ENCODE results near the gene IGF1R. TPM values are rescaled to one million over a fixed set of nuclear protein-coding genes. Genes with fewer than 3 reads are reported as not detected.

IGF1R gene
- total RNA-seq, 2 donors from 2014 or later, result 10.3 to 12.6 TPM

DNA sequence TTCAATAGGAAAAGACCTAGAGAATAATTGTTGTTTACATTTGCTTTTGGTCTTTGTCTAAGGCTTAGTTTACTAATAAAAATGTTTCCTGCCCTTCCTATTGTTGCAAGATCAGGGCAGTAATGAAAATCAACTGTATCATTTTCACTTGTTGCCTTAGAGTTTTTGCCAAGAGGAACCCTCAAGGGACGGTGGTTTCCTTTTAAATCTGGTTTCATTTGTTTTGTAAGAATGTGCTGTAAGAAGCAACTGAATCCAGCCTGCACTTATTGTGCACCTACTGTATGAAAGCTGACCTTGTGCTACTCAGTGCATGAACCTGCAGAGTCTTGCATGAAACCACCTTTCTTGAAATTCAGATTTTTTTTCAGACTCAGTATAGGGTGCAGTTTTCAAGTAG, 5.3 kb downstream of the IGF1R start:
- no peaks in the 10 kb centered on the region for H3K36me3 Mint-ChIP-seq
- H3K27ac Mint-ChIP-seq, result no peak overlapping the region
- H3K4me1 Mint-ChIP-seq (ENCODE audit: low read depth in 2 of 2), result peaks cover 20 to 30% of the 10 kb centered on the region in 2 donors
- H3K9me3 Mint-ChIP-seq, result no peaks in the 10 kb centered on the region
- ATAC-seq, result no peak
- H3K4me3 Mint-ChIP-seq, result no peak overlapping the region
- DNase-seq (ENCODE audit: low spot score), result no peak
- H3K27me3 Mint-ChIP-seq, result peaks cover 24 to 40% of the 10 kb centered on the region in 2 donors

DNA sequence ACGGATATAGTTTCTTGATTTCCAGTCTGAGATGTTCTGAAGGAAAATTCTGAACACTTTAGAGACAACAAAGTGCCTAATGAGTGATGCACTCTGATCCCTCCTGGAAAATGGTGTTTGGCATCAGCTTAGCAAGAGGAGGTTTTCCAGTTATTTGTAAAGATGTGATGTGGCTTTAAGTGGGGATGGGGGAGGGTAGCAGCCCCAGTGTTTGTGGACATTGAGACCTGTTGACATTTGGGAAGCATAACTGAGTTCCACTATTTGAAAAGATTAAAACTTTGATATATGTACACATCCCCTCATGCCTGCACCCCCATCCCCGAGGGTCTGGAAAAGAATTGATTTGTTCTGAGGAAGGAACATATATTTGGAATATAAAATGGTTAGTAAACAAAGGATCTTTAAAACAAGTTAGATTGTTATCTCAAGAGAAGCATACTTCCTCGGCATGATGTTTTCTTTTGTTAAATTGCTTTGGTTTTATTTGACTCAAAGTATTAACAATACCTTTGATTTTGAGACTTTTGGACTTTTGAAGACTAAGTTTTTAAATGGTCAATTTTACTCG, 6.5 kb downstream of the IGF1R start:
- peaks cover 24 to 30% of the 10 kb centered on the region in 2 donors for H3K4me1 Mint-ChIP-seq (ENCODE audit: low read depth in 2 of 2)

GRCh38 chr15:98655732-98656131, 7.4 kb downstream of the IGF1R start:
- Mint-ChIP-seq H3K27ac (no peak overlapping the region), H3K4me3 (no peak overlapping the region), H3K36me3 (no peaks in the 10 kb centered on the region), H3K9me3 (no peaks in the 10 kb centered on the region), H3K27me3 (peaks cover 23 to 43% of the 10 kb centered on the region in 2 donors), H3K4me1 (ENCODE audit: low read depth in 2 of 2) (peaks cover 19 to 25% of the 10 kb centered on the region in 2 donors)
- ATAC-seq, result no peak
- no peak for DNase-seq (ENCODE audit: low spot score)

More for the DNA sequence above, 6.5 kb downstream of the IGF1R start:
- H3K27me3 Mint-ChIP-seq, result peaks cover 27 to 47% of the 10 kb centered on the region in 2 donors
- H3K9me3 Mint-ChIP-seq, result no peaks in the 10 kb centered on the region
- H3K36me3 Mint-ChIP-seq, result no peaks in the 10 kb centered on the region
- DNase-seq (ENCODE audit: low spot score) (no peak), ATAC-seq (no peak)
- no peak overlapping the region for H3K27ac Mint-ChIP-seq
- no peak overlapping the region for H3K4me3 Mint-ChIP-seq

DNA sequence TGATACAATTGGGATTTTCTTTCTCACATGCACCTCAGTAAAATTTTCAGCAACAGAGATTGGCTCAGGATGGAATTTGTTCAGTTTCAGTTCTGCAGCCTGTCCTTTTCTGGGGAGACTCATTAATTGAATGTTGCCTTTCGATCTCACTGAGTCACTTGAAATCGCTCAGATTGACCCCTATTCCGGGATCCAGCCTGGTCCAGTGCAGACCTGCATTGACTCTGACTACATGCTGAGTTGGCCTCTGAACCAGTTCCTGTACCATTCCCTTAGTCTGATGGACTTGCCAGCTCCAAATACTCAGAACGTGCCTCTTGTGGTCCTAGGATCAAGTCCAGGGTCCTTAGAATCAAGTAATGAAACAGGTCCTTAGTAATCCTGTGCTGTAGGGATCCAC, 9.4 kb downstream of the IGF1R start:
- Mint-ChIP-seq H3K27me3 (peaks cover 11 to 23% of the 10 kb centered on the region in 2 donors), H3K27ac (no peak overlapping the region)
- no peak for ATAC-seq

GRCh38 chr15:98658831-98659699, 10.7 kb downstream of the IGF1R start:
- H3K36me3 Mint-ChIP-seq, result no peaks in the 10 kb centered on the region
- no peaks in the 10 kb centered on the region for H3K9me3 Mint-ChIP-seq
- peaks cover 8% of the 10 kb centered on the region in 2 donors for H3K4me1 Mint-ChIP-seq (ENCODE audit: low read depth in 2 of 2)
- H3K27ac Mint-ChIP-seq, result no peak overlapping the region
- DNase-seq (ENCODE audit: low spot score) (peak; percentile 65), ATAC-seq (peak; percentile 56 to 60)
- H3K27me3 Mint-ChIP-seq, result peaks cover 6 to 14% of the 10 kb centered on the region in 2 donors
- H3K4me3 Mint-ChIP-seq, result no peak overlapping the region

More for the DNA sequence above, 9.4 kb downstream of the IGF1R start:
- no peak for DNase-seq (ENCODE audit: low spot score)
- no peaks in the 10 kb centered on the region for H3K36me3 Mint-ChIP-seq
- H3K9me3 Mint-ChIP-seq, result no peaks in the 10 kb centered on the region
- H3K4me1 Mint-ChIP-seq (ENCODE audit: low read depth in 2 of 2), result peaks cover 10 to 11% of the 10 kb centered on the region in 2 donors
- no peak overlapping the region for H3K4me3 Mint-ChIP-seq

- H3K27ac Mint-ChIP-seq, result no peak overlapping the region
- ATAC-seq (no peak), DNase-seq (ENCODE audit: low spot score) (no peak)
- H3K27me3 Mint-ChIP-seq, result peaks cover 3 to 7% of the 10 kb centered on the region in 2 donors
- H3K9me3 Mint-ChIP-seq, result no peaks in the 10 kb centered on the region
- H3K36me3 Mint-ChIP-seq, result no peaks in the 10 kb centered on the region
- H3K4me3 Mint-ChIP-seq, result no peak overlapping the region
- peaks cover 8% of the 10 kb centered on the region in 2 donors for H3K4me1 Mint-ChIP-seq (ENCODE audit: low read depth in 2 of 2)
Measured at GRCh38 chr15:98660055-98660454, 11.7 kb downstream of the IGF1R start.

DNA sequence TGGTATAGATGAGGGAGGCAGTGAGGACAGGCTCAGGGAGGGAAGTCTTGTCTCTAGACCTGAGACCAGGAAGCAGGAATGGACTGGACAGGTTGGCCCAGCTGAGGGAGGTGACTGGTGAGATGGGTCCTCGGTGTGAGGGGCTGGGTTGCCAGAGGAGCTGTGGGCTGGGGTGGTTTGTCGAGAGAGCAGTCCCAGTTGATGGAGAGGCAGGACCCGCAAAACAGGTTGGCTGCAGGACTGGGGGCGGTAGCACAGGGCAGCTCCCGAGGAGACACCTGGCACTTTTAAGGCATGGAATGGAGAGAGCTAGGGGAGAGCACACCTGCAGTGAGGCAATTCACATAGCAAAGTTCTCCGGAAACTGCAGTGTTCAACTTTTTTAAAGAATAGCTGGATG, 14.7 kb downstream of the IGF1R start:
- H3K36me3 Mint-ChIP-seq, result no peaks in the 10 kb centered on the region
- ATAC-seq (no peak), DNase-seq (ENCODE audit: low spot score) (no peak)
- peaks cover 3 to 7% of the 10 kb centered on the region in 2 donors for H3K27me3 Mint-ChIP-seq
- peaks cover 14 to 22% of the 10 kb centered on the region in 2 donors for H3K4me1 Mint-ChIP-seq (ENCODE audit: low read depth in 2 of 2)
- H3K9me3 Mint-ChIP-seq, result no peaks in the 10 kb centered on the region
- no peak overlapping the region for H3K4me3 Mint-ChIP-seq
- no peak overlapping the region for H3K27ac Mint-ChIP-seq

DNA sequence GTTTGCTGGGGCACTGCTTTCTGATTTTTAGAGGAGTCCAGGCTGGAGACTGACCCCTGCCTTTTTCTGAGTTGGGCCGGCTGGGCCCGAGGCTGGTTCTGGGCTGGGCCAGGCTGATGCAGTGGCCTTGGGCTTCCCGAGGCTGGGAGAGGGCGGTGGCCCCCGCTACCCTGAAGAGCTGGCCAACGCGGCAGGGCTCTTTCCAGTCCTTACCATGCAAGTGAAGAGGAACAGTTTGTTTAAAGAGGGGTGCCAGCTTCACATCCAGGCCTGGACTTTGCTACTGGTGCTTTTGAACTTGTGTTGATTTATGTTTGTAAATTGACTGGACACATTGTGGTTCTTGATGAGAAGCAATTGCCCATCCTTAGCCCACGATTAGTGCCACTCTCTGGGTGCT, 15.3 kb downstream of the IGF1R start:
- no peak overlapping the region for H3K27ac Mint-ChIP-seq
- no peaks in the 10 kb centered on the region for H3K36me3 Mint-ChIP-seq

GRCh38 chr15:98666441-98666840, 18.1 kb downstream of the IGF1R start:
- peaks cover 40 to 43% of the 10 kb centered on the region in 2 donors for H3K4me1 Mint-ChIP-seq (ENCODE audit: low read depth in 2 of 2)
- no peaks in the 10 kb centered on the region for H3K9me3 Mint-ChIP-seq
- no peak overlapping the region for H3K27ac Mint-ChIP-seq
- no peaks in the 10 kb centered on the region for H3K27me3 Mint-ChIP-seq
- H3K36me3 Mint-ChIP-seq, result no peaks in the 10 kb centered on the region
- no peak overlapping the region for H3K4me3 Mint-ChIP-seq
- DNase-seq (ENCODE audit: low spot score) (no peak), ATAC-seq (no peak)

More for the DNA sequence above, 15.3 kb downstream of the IGF1R start:
- no peaks in the 10 kb centered on the region for H3K9me3 Mint-ChIP-seq
- H3K4me1 Mint-ChIP-seq (ENCODE audit: low read depth in 2 of 2), result peaks cover 17 to 25% of the 10 kb centered on the region in 2 donors
- ATAC-seq, result no peak
- peaks cover 3 to 7% of the 10 kb centered on the region in 2 donors for H3K27me3 Mint-ChIP-seq
- DNase-seq (ENCODE audit: low spot score), result no peak
- H3K4me3 Mint-ChIP-seq, result no peak overlapping the region

GRCh38 chr15:98666841-98667240, 18.5 kb downstream of the IGF1R start:
- DNase-seq (ENCODE audit: low spot score) (no peak), ATAC-seq (no peak)
- H3K4me3 Mint-ChIP-seq, result no peak overlapping the region
- H3K27me3 Mint-ChIP-seq, result no peaks in the 10 kb centered on the region
- H3K36me3 Mint-ChIP-seq, result no peaks in the 10 kb centered on the region
- peaks cover 40 to 43% of the 10 kb centered on the region in 2 donors for H3K4me1 Mint-ChIP-seq (ENCODE audit: low read depth in 2 of 2)
- H3K9me3 Mint-ChIP-seq, result no peaks in the 10 kb centered on the region
- no peak overlapping the region for H3K27ac Mint-ChIP-seq

- ATAC-seq (no peak), DNase-seq (ENCODE audit: low spot score) (no peak)
- Mint-ChIP-seq H3K36me3 (no peaks in the 10 kb centered on the region), H3K9me3 (no peaks in the 10 kb centered on the region), H3K4me1 (ENCODE audit: low read depth in 2 of 2) (peaks cover 36 to 40% of the 10 kb centered on the region in 2 donors), H3K4me3 (no peak overlapping the region), H3K27me3 (no peaks in the 10 kb centered on the region), H3K27ac (no peak overlapping the region)
Measured at GRCh38 chr15:98667521-98668179, 19.3 kb downstream of the IGF1R start.

DNA sequence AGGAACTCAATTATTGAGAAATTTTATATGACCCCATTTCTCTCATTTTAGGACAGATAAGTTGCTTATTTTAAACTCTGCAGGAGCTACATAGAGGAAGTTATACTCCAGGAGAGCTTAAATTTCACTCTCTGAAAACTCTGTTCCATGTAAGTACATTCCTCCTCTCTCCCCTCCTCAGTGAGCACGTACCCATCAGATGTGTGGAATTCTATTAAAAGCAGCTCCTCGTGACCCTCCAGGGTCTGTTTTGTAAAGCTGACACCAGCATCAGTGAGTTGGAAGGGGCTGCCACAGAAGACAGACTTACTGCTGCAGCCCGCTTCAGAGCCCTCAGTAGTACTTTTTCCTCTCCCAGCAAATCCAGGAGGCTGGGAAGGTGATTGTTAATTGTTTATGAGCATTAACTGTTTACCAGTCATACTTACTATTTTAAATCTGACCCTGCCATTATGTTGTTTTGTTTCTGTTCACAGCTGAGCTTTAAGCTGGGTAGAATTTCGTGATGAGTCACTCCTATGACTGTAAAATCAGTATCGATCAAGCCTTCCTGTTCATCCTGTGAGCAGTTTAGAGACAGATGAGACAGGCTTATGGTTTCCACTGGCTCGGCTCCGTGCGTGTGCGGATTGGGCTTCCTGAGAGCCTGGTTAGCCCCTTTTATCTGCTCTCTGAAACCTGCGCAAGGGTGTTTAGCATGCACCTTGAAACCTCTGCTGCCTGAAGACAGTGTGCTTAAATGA, 20.4 kb downstream of the IGF1R start:
- H3K4me3 Mint-ChIP-seq, result no peak overlapping the region
- no peaks in the 10 kb centered on the region for H3K27me3 Mint-ChIP-seq
- no peak overlapping the region for H3K27ac Mint-ChIP-seq
- no peaks in the 10 kb centered on the region for H3K36me3 Mint-ChIP-seq
- ATAC-seq (peak in 1 of 2 donors; percentile 85), DNase-seq (ENCODE audit: low spot score) (no peak)
- peaks cover 32 to 47% of the 10 kb centered on the region in 2 donors for H3K4me1 Mint-ChIP-seq (ENCODE audit: low read depth in 2 of 2)
- H3K9me3 Mint-ChIP-seq, result no peaks in the 10 kb centered on the region

DNA sequence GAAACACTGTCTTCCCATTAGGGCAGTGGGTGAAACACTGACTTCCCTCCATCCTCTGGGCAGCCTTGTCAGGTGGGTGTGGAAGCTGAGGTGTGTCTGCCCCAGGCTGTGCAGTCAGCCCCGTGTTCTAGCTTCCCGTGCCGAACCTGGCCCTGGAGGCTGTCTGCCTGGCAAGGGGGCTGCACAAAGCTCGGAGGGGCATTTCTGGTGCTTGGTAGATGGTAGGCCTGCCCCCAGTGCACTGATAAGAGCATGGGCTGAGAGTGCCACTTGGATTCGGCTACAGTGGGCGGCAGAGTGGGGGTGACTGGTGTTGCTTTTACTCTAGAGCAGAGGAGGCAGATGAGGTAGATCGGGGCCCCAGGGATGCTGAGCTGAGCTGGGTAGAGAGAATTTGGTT, 21.3 kb downstream of the IGF1R start:
- Mint-ChIP-seq H3K4me3 (no peak overlapping the region), H3K27me3 (no peaks in the 10 kb centered on the region), H3K4me1 (ENCODE audit: low read depth in 2 of 2) (peaks cover 32 to 47% of the 10 kb centered on the region in 2 donors), H3K9me3 (no peaks in the 10 kb centered on the region), H3K36me3 (no peaks in the 10 kb centered on the region), H3K27ac (no peak overlapping the region)
- ATAC-seq, result no peak
- no peak for DNase-seq (ENCODE audit: low spot score)
